ENCODE measurements around the gene RAB40C.

The RAB40C gene

DNA sequence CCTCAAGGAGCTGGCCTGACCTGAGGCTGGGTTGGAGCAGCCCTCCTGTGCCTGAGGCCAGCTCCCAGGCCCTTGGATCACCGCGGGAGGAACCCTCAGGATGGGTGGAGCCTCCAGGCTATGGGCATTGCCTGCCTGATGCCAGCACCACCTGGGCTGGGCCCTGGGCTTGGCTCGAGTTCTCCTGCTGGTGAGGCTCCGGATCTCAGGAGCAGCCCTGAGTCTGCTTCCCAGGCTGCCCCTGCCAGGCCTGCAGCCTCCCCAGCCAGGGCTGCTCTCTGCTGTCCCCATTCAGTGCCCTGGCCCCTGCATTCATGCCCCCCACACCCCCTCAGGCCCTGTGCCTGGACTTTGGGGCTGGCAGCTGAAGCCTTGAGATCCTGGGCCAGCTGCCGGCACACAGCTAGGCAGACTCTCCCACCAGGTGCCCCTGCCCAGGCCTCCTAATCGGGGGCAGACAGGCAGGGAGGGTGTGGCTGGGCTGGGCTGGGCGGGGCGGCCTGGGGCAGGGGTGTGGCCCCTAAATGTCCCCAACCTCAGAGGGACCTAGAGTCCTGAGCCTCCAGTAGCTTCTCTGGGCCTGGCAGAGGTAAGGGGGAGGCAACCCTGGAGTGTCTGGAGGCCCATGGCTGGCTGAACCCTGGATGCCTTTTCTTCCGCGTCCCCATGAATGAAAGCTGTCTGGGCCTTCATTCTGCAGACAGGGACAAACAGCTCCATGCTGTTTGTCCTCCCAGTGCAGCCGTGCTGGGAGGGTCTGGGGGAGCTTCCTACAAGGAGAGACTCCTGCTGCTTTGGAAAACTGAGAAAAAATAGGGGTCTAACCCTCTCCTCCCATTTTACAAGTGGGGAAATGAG is 21.2 kb upstream of the RAB40C start:
- H2BK5ac ChIP-seq (ENCODE audit: low read depth, low read length, poor library complexity) = no peak overlapping the region
- WGBS (ENCODE audit: extremely low coverage, insufficient coverage, insufficient read length) = no CpG with 5 or more reads among the region's 11 CpGs
- H3K9ac ChIP-seq (ENCODE audit: low read length) = no peak overlapping the region
- H3K36me3 ChIP-seq (ENCODE audit: control insufficient read depth in 1 of 2, insufficient read depth in 2 of 2, low read length in 2 of 2) = peaks cover 4 to 6% of the 10 kb centered on the region in 2 experiments
- H3K79me2 ChIP-seq (ENCODE audit: control insufficient read depth, insufficient read depth, low read length, poor library complexity) = peaks cover 3% of the 10 kb centered on the region
- H2BK120ac ChIP-seq (ENCODE audit: insufficient read depth, low read length, poor library complexity) = no peak overlapping the region
- H3K4ac ChIP-seq (ENCODE audit: low read depth, low read length) = no peak overlapping the region
- H3K4me1 ChIP-seq (ENCODE audit: control insufficient read depth in 1 of 2, insufficient read depth in 2 of 2, low read length in 2 of 2) = peaks cover 30 to 37% of the 10 kb centered on the region in 2 experiments
- H4K8ac ChIP-seq (ENCODE audit: low read depth, low read length) = peak overlapping the region; percentile 98
- peaks cover 5% of the 10 kb centered on the region for H3K9me3 ChIP-seq (ENCODE audit: insufficient read depth, low read depth, low read length)
- H4K91ac ChIP-seq (ENCODE audit: low read depth, low read length) = peak overlapping the region; percentile 94
- peak overlapping the region; percentile 62 for H2AFZ ChIP-seq (ENCODE audit: insufficient read depth, low read length, poor library complexity)
- peak overlapping the region; percentile 66 for H2AK5ac ChIP-seq (ENCODE audit: low read length)
- H3K79me1 ChIP-seq (ENCODE audit: low read length) = peaks cover 11% of the 10 kb centered on the region
- H3K4me3 ChIP-seq (ENCODE audit: low read depth, low read length) = no peak overlapping the region
- DNase-seq = no peak
- H3K27me3 ChIP-seq (ENCODE audit: insufficient read depth, low read length) = no peaks in the 10 kb centered on the region
- peak overlapping the region; percentile 76 for H3K4me2 ChIP-seq (ENCODE audit: low read length)
- H3K27ac ChIP-seq (ENCODE audit: low read depth, low read length) = no peak overlapping the region
- H3K14ac ChIP-seq (ENCODE audit: low read length) = no peak overlapping the region
- H3K23ac ChIP-seq (ENCODE audit: low read length) = no peak overlapping the region
- H2BK12ac ChIP-seq (ENCODE audit: low read length) = no peak overlapping the region
- no peak overlapping the region for H4K12ac ChIP-seq (ENCODE audit: low read depth, low read length)
- H3K18ac ChIP-seq (ENCODE audit: low read length) = no peak overlapping the region

DNA sequence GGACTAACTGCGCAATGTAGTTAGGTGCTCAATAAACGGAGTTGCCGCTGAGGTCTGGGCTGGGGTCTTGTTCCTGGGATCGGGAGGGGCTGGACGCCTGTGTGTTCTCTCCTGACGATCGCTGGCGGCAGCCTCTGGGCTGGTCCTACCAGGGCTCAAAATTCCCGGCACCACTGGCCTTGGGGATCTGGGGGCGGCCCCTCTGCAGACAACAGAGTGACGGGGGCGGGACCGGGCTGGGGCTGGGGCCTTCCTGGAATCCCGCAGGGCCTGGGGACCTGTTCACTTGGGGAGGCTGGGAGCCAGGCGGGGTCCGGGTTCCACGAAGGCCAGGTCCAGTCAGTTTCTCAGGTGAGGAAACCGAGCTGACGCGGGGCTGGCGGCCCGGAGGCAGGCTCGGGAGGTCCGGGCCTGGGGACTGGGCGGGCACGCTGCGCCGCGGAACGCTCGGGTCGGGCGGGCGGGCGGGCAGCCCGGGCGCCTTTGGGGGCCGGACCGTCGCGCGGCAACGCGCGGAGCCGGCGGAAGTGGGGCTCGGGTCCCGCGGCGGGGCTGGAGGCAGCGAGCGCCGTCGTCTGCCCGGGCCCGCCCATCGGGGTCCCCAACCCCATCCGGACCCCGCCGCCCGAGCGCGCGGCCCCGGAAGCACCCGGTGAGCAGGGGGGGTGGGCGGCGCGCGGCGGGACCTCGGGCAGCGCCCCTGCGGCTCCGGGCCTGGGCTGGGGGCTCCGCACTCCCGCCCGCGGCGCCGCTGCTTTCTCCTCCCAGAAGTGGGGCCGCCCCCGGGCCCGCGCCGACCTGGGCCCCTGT is 20.2 kb upstream of the RAB40C start, which contains the start of gene PIGQ:
PIGQ (plus strand) TSS at position 524 of the 810 bp plus-strand sequence. CDS start 4,107 bp downstream, outside the sequence.
- peak within 1 kb of the TSS; percentile 94 for H4K91ac ChIP-seq (ENCODE audit: low read depth, low read length)
- no CpG with 5 or more reads among the region's 87 CpGs for WGBS (ENCODE audit: extremely low coverage, insufficient coverage, insufficient read length)

DNA sequence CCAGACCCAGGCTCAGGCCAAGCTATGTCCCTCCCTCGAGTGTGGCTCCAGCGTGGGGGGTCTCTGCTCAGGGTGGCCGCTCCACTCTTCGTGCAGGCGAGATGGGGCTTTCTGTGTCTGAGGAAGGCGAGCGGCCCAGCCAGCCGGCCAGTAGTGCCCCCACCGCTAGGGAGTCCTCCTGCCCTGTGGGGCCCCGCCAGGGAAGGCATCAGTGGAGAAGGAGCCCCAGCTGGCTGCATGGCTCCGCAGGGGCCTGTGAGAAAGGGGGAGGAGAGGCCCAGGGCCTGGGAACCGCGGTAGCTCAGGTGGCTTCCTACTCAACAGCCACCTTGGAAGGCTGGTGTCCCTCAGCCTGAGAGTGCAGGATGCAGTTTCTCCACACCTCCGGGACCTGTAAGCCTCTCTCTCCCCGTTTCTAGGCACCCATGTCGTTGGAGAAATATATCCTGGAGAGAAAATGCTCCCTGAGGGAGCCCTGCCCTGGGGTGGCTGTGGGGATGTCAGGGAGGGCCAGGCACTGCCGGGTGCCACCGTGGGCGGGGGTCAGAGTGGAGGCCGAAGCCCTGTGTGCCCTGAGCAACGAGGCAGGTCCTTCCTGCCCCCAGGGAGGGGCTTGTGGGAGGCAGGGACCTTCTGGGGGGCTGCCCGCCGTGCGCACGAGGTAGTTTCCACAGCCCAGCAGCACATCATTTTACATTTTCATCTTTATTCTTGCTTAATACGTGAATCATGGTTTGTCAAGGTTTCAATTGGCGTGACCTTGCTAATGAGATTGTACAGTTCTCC is 16.8 kb upstream of the RAB40C start:
- DNase-seq = no peak
- Histone ChIP-seq H4K12ac (ENCODE audit: low read depth, low read length) (no peak overlapping the region), H2BK5ac (ENCODE audit: low read depth, low read length, poor library complexity) (no peak overlapping the region), H3K4ac (ENCODE audit: low read depth, low read length) (no peak overlapping the region), H3K4me2 (ENCODE audit: low read length) (no peak overlapping the region), H4K8ac (ENCODE audit: low read depth, low read length) (no peak overlapping the region), H3K23ac (ENCODE audit: low read length) (no peak overlapping the region), H2BK120ac (ENCODE audit: insufficient read depth, low read length, poor library complexity) (no peak overlapping the region), H3K79me2 (ENCODE audit: control insufficient read depth, insufficient read depth, low read length, poor library complexity) (peaks cover 3% of the 10 kb centered on the region), H3K9me3 (ENCODE audit: insufficient read depth, low read depth, low read length) (peaks cover 10% of the 10 kb centered on the region), H3K36me3 (ENCODE audit: control insufficient read depth in 1 of 2, insufficient read depth in 2 of 2, low read length in 2 of 2) (peaks cover 31 to 32% of the 10 kb centered on the region in 2 experiments), H3K27me3 (ENCODE audit: insufficient read depth, low read length) (no peaks in the 10 kb centered on the region), H4K91ac (ENCODE audit: low read depth, low read length) (no peak overlapping the region), H2BK12ac (ENCODE audit: low read length) (no peak overlapping the region), H3K27ac (ENCODE audit: low read depth, low read length) (no peak overlapping the region), H3K9ac (ENCODE audit: low read length) (no peak overlapping the region), H3K79me1 (ENCODE audit: low read length) (peaks cover 7% of the 10 kb centered on the region), H3K14ac (ENCODE audit: low read length) (no peak overlapping the region), H2AFZ (ENCODE audit: insufficient read depth, low read length, poor library complexity) (no peak overlapping the region), H2AK5ac (ENCODE audit: low read length) (no peak overlapping the region), H3K18ac (ENCODE audit: low read length) (no peak overlapping the region), H3K4me3 (ENCODE audit: low read depth, low read length) (no peak overlapping the region), H3K4me1 (ENCODE audit: control insufficient read depth in 1 of 2, insufficient read depth in 2 of 2, low read length in 2 of 2) (peaks cover 7 to 13% of the 10 kb centered on the region in 2 experiments)
- WGBS (ENCODE audit: extremely low coverage, insufficient coverage, insufficient read length) = no CpG with 5 or more reads among the region's 27 CpGs

More for the DNA sequence above, 20.2 kb upstream of the RAB40C start, which contains the start of gene PIGQ:
- peak within 1 kb of the TSS; percentile 88 for H3K4ac ChIP-seq (ENCODE audit: low read depth, low read length)
- H4K12ac ChIP-seq (ENCODE audit: low read depth, low read length) = peak within 1 kb of the TSS; percentile 84
- H3K79me1 ChIP-seq (ENCODE audit: low read length) = peaks cover 11% of the 10 kb centered on the region
- H3K14ac ChIP-seq (ENCODE audit: low read length) = peak within 1 kb of the TSS; percentile 90
- peak within 1 kb of the TSS; percentile 98 for H4K8ac ChIP-seq (ENCODE audit: low read depth, low read length)
- H3K18ac ChIP-seq (ENCODE audit: low read length) = peak within 1 kb of the TSS; percentile 88
- peak within 1 kb of the TSS; percentile 65 for H2BK120ac ChIP-seq (ENCODE audit: insufficient read depth, low read length, poor library complexity)
- H2BK5ac ChIP-seq (ENCODE audit: low read depth, low read length, poor library complexity) = peak within 1 kb of the TSS; percentile 81
- peak within 1 kb of the TSS; percentile 70 for H3K27ac ChIP-seq (ENCODE audit: low read depth, low read length)
- H3K23ac ChIP-seq (ENCODE audit: low read length) = no peak within 1 kb of the TSS
- H3K4me2 ChIP-seq (ENCODE audit: low read length) = peak within 1 kb of the TSS; percentile 77
- peak within 1 kb of the TSS; percentile 62 for H2AFZ ChIP-seq (ENCODE audit: insufficient read depth, low read length, poor library complexity)
- H3K79me2 ChIP-seq (ENCODE audit: control insufficient read depth, insufficient read depth, low read length, poor library complexity) = peaks cover 3% of the 10 kb centered on the region
- DNase-seq = peak; percentile 10 to 61
- H2BK12ac ChIP-seq (ENCODE audit: low read length) = no peak within 1 kb of the TSS
- H3K9me3 ChIP-seq (ENCODE audit: insufficient read depth, low read depth, low read length) = peaks cover 5% of the 10 kb centered on the region
- peak within 1 kb of the TSS; percentile 90 for H3K4me3 ChIP-seq (ENCODE audit: low read depth, low read length)
- peak within 1 kb of the TSS; percentile 66 for H2AK5ac ChIP-seq (ENCODE audit: low read length)
- peaks cover 30 to 37% of the 10 kb centered on the region in 2 experiments for H3K4me1 ChIP-seq (ENCODE audit: control insufficient read depth in 1 of 2, insufficient read depth in 2 of 2, low read length in 2 of 2)
- peak within 1 kb of the TSS; percentile 83 for H3K9ac ChIP-seq (ENCODE audit: low read length)
- H3K36me3 ChIP-seq (ENCODE audit: control insufficient read depth in 1 of 2, insufficient read depth in 2 of 2, low read length in 2 of 2) = peaks cover 13 to 16% of the 10 kb centered on the region in 2 experiments
- H3K27me3 ChIP-seq (ENCODE audit: insufficient read depth, low read length) = no peaks in the 10 kb centered on the region
